Retina (tissue), 1 donor: ENCODE data around the gene ZNF154.
A peak's percentile ranks its signal among the peaks of the same experiment; 100 is the strongest.

Experiments
- DNase-seq: peaks from one replicate; pipeline ENCODE4 v3.0.0-alpha.2; 2016

The ZNF154 gene

GRCh38 chr19:57672466-57672865 lies 36.5 kb downstream of the ZNF154 start:
- DNase-seq: no peak

- DNase-seq: no peak
Measured at GRCh38 chr19:57671124-57671895, 37.7 kb downstream of the ZNF154 start.

GRCh38 chr19:57668635-57669034 lies 40.4 kb downstream of the ZNF154 start, which contains the start of gene ZSCAN4:
Gene ZSCAN4, plus strand, starts transcription at chr19:57668935. Its CDS starts 7,211 bp downstream, at chr19:57676146.
- no peak for DNase-seq

- no peak for DNase-seq
Measured at GRCh38 chr19:57667228-57667627, 41.8 kb downstream of the ZNF154 start.

GRCh38 chr19:57665261-57665806 lies 43.7 kb downstream of the ZNF154 start:
- no peak for DNase-seq

- peak; percentile 89 for DNase-seq
Measured at GRCh38 chr19:57664269-57665127, 44.5 kb downstream of the ZNF154 start.

GRCh38 chr19:57656346-57656745 lies 52.7 kb downstream of the ZNF154 start:
- no peak for DNase-seq

GRCh38 chr19:57655443-57655842 lies 53.6 kb downstream of the ZNF154 start:
- no peak for DNase-seq

- DNase-seq: no peak
Measured at GRCh38 chr19:57653689-57654088, 55.3 kb downstream of the ZNF154 start.

- DNase-seq: no peak
Measured at GRCh38 chr19:57651654-57651996, 57.4 kb downstream of the ZNF154 start.

GRCh38 chr19:57648331-57649003 lies 60.5 kb downstream of the ZNF154 start:
- DNase-seq: no peak
